WTC11 (cell line): ENCODE results near the gene LRCH2. TPM values are rescaled to one million over a fixed set of nuclear protein-coding genes. Genes with fewer than 3 reads are reported as not detected.

ENCODE experiments used
- ATAC-seq: fragments of 200-7000 bp; cut with Tn5 transposase; 2 replicates; pipeline ENCODE4 v1.10.0; 2021; ENCODE audit warnings: mild to moderate bottlenecking, moderate library complexity
- CTCF ChIA-PET: fragments of 300-600 bp; sonication (Branson Sonifier 250); formaldehyde crosslinking; loops from one replicate; lab custom pipeline; 2021; ENCODE audit warnings: antibody characterized with exemption; lab: Charles Lee
- POLR2A ChIA-PET: fragments of 350-600 bp; sonication (Branson Sonifier 250); formaldehyde crosslinking; loops from one replicate; lab custom pipeline; 2021; ENCODE audit warnings: antibody characterized with exemption; lab: Charles Lee
- DNase-seq: peaks from one replicate; pipeline ENCODE4 v3.0.0; 2021; ENCODE audit warnings: low spot score
- H3K27ac Mint-ChIP-seq: 2 replicates; pipeline ENCODE4 v1.8.0; 2021; ENCODE audit warnings: mixed read lengths
- H3K27me3 Mint-ChIP-seq: 2 replicates; pipeline ENCODE4 v1.8.0; 2021; ENCODE audit warnings: low read depth, mild to moderate bottlenecking, moderate library complexity, mixed read lengths
- H3K36me3 Mint-ChIP-seq: 2 replicates; pipeline ENCODE4 v1.8.0; 2021; ENCODE audit warnings: mixed read lengths
- H3K4me1 Mint-ChIP-seq: 2 replicates; pipeline ENCODE4 v1.8.0; 2022; ENCODE audit warnings: mixed read lengths
- H3K4me3 Mint-ChIP-seq: 2 replicates; pipeline ENCODE4 v1.8.0; 2021; ENCODE audit warnings: mild to moderate bottlenecking, moderate library complexity, mixed read lengths
- H3K9me3 Mint-ChIP-seq: 2 replicates; pipeline ENCODE4 v1.8.0; 2021; ENCODE audit warnings: mixed read lengths
- ELF4 ChIP-seq: sonication (generic); formaldehyde crosslinking; IDR thresholded peaks from 2 replicates; pipeline ENCODE4 v1.8.1; 2022; ENCODE audit warnings: low read depth, mild to moderate bottlenecking, moderate library complexity, missing genetic modification reagents
- FOXP1 ChIP-seq: sonication (generic); formaldehyde crosslinking; IDR thresholded peaks from 2 replicates; pipeline ENCODE4 v1.8.0; 2022; ENCODE audit warnings: missing genetic modification reagents, mild to moderate bottlenecking, moderate library complexity, borderline replicate concordance
- GABPB1 ChIP-seq: sonication (generic); formaldehyde crosslinking; IDR thresholded peaks from 2 replicates; pipeline ENCODE4 v1.8.1; 2023; ENCODE audit warnings: mild to moderate bottlenecking, missing genetic modification reagents
- NR1H2 ChIP-seq: sonication (generic); formaldehyde crosslinking; IDR thresholded peaks from 2 replicates; pipeline ENCODE4 v1.9.0; 2021; ENCODE audit warnings: mild to moderate bottlenecking, moderate library complexity, missing genetic modification reagents
- NR2C2 ChIP-seq: sonication (generic); formaldehyde crosslinking; IDR thresholded peaks from 2 replicates; pipeline ENCODE4 v1.8.0; 2022; ENCODE audit warnings: mild to moderate bottlenecking, missing genetic modification reagents
- RELA ChIP-seq: sonication (generic); formaldehyde crosslinking; IDR thresholded peaks from 2 replicates; pipeline ENCODE4 v1.8.1; 2022; ENCODE audit warnings: missing genetic modification reagents, mild to moderate bottlenecking, borderline replicate concordance
- TP53 ChIP-seq: sonication (generic); formaldehyde crosslinking; IDR thresholded peaks from 2 replicates; pipeline ENCODE4 v1.8.1; 2023; ENCODE audit warnings: mild to moderate bottlenecking, missing genetic modification reagents
- ZNF121 ChIP-seq: sonication (generic); formaldehyde crosslinking; IDR thresholded peaks from 2 replicates; pipeline ENCODE4 v1.8.0; 2023; ENCODE audit warnings: missing genetic modification reagents
- ZNF317 ChIP-seq: sonication (generic); formaldehyde crosslinking; IDR thresholded peaks from 2 replicates; pipeline ENCODE4 v1.8.1; 2023; ENCODE audit warnings: low read depth, mild to moderate bottlenecking, moderate library complexity, missing genetic modification reagents, borderline replicate concordance
- ZNF671 ChIP-seq: fragments of 250-450 bp; sonication (Bioruptor Pico); IDR thresholded peaks from 2 replicates; pipeline ENCODE4 v1.8.0; 2021; ENCODE audit warnings: mild to moderate bottlenecking
- total RNA-seq: library from RNA; stranded (reverse); gene quantifications from 3 replicates; pipeline ENCODE4 v1.2.3, GENCODE V29; 2021
- TF ChIP-seq, protein P1 (sequence below): fragments of 250-450 bp; sonication (Bioruptor Pico); IDR thresholded peaks from 2 replicates; pipeline ENCODE4 v1.9.0; 2021; ENCODE audit warnings: moderate library complexity, mild to moderate bottlenecking, inconsistent platforms, borderline replicate concordance
- TF ChIP-seq, protein P2 (sequence below): sonication (generic); formaldehyde crosslinking; IDR thresholded peaks from 2 replicates; pipeline ENCODE4 v1.8.1; 2023; ENCODE audit warnings: mild to moderate bottlenecking, missing genetic modification reagents
- TF ChIP-seq, protein P3 (sequence below): fragments of 250-450 bp; sonication (Bioruptor Pico); IDR thresholded peaks from 2 replicates; pipeline ENCODE4 v1.8.0; 2021; ENCODE audit warnings: mild to moderate bottlenecking
- TF ChIP-seq, protein P4 (sequence below): sonication (generic); formaldehyde crosslinking; IDR thresholded peaks from 2 replicates; pipeline ENCODE4 v1.8.1; 2022; ENCODE audit warnings: low read depth, missing genetic modification reagents, borderline replicate concordance
- TF ChIP-seq, protein P5 (sequence below): fragments of 250-450 bp; sonication (Bioruptor Pico); IDR thresholded peaks from 2 replicates; pipeline ENCODE4 v1.9.0; 2021; ENCODE audit warnings: mild to moderate bottlenecking
- TF ChIP-seq, protein P6 (sequence below): sonication (generic); formaldehyde crosslinking; IDR thresholded peaks from 2 replicates; pipeline ENCODE4 v1.8.0; 2023; ENCODE audit warnings: missing genetic modification reagents

Gene LRCH2
- total RNA-seq, 1 experiment from 2014 or later = 3.8 TPM

DNA sequence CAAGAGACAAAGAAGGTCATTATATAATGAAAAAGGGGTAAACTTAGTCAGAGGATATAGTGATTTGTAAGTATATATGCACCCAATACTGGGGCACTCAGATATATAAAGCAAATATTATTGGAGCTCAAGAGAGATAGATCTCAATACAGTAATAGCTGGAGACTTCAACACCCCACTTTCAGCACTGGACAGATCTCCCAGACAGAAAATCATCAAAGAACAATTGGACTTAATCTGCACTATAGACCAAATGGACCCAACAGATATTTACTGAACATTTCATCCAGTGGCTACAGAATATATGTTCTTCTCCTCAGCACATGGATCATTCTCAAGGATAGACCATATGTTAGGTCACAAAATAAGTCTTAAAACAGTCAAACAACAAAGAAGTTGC lies 91.8 kb downstream of the LRCH2 start (continued):
- TF ChIP-seq, protein P1, sequence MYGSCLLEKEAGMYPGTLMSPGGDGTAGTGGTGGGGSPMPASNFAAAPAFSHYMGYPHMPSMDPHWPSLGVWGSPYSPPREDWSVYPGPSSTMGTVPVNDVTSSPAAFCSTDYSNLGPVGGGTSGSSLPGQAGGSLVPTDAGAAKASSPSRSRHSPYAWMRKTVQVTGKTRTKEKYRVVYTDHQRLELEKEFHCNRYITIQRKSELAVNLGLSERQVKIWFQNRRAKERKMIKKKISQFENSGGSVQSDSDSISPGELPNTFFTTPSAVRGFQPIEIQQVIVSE = no peak

DNA sequence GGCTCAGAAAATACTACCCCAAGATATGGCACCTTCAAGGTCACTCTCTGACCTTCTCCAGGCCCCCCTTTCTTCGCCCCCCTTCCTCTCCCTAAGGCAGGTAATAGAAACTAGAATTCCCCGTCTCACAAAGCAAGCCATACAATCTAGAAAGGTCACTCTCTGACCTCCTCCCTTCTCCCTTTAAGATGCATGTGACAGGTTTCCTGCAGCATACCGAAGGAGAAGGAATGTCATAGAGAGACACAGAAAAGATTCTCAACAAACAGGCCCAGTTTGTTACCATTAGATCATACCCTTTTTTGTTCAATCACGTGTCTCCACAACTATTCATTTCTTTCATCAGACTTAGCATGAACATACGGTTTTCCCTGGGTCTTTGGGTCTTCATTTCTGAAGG lies 95.9 kb downstream of the LRCH2 start:
- peaks cover 18% of the 10 kb centered on the region for H3K9me3 Mint-ChIP-seq
- peak; percentile 50 for ATAC-seq
- TF ChIP-seq NR1H2 (CRISPR knock-in tag) (no peak), RELA (CRISPR knock-in tag) (no peak), ELF4 (no peak), TP53 (CRISPR knock-in tag) (no peak), FOXP1 (CRISPR knock-in tag) (no peak), NR2C2 (CRISPR knock-in tag) (no peak), ZNF671 (CRISPR knock-in tag) (no peak), ZNF317 (CRISPR knock-in tag) (no peak)
- TF ChIP-seq, protein P2, sequence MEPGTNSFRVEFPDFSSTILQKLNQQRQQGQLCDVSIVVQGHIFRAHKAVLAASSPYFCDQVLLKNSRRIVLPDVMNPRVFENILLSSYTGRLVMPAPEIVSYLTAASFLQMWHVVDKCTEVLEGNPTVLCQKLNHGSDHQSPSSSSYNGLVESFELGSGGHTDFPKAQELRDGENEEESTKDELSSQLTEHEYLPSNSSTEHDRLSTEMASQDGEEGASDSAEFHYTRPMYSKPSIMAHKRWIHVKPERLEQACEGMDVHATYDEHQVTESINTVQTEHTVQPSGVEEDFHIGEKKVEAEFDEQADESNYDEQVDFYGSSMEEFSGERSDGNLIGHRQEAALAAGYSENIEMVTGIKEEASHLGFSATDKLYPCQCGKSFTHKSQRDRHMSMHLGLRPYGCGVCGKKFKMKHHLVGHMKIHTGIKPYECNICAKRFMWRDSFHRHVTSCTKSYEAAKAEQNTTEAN (CRISPR knock-in tag) = no peak
- TF ChIP-seq, protein P3, sequence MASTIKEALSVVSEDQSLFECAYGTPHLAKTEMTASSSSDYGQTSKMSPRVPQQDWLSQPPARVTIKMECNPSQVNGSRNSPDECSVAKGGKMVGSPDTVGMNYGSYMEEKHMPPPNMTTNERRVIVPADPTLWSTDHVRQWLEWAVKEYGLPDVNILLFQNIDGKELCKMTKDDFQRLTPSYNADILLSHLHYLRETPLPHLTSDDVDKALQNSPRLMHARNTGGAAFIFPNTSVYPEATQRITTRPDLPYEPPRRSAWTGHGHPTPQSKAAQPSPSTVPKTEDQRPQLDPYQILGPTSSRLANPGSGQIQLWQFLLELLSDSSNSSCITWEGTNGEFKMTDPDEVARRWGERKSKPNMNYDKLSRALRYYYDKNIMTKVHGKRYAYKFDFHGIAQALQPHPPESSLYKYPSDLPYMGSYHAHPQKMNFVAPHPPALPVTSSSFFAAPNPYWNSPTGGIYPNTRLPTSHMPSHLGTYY (CRISPR knock-in tag) = no peak
- TF ChIP-seq, protein P4, sequence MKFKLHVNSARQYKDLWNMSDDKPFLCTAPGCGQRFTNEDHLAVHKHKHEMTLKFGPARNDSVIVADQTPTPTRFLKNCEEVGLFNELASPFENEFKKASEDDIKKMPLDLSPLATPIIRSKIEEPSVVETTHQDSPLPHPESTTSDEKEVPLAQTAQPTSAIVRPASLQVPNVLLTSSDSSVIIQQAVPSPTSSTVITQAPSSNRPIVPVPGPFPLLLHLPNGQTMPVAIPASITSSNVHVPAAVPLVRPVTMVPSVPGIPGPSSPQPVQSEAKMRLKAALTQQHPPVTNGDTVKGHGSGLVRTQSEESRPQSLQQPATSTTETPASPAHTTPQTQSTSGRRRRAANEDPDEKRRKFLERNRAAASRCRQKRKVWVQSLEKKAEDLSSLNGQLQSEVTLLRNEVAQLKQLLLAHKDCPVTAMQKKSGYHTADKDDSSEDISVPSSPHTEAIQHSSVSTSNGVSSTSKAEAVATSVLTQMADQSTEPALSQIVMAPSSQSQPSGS = no peak
- TF ChIP-seq, protein P5, sequence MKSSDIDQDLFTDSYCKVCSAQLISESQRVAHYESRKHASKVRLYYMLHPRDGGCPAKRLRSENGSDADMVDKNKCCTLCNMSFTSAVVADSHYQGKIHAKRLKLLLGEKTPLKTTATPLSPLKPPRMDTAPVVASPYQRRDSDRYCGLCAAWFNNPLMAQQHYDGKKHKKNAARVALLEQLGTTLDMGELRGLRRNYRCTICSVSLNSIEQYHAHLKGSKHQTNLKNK = no peak
- TF ChIP-seq, protein P6, sequence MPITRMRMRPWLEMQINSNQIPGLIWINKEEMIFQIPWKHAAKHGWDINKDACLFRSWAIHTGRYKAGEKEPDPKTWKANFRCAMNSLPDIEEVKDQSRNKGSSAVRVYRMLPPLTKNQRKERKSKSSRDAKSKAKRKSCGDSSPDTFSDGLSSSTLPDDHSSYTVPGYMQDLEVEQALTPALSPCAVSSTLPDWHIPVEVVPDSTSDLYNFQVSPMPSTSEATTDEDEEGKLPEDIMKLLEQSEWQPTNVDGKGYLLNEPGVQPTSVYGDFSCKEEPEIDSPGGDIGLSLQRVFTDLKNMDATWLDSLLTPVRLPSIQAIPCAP = no peak
- TF ChIP-seq, all 79 proteins: peak for 0
- ChIA-PET POLR2A (no interaction called here), CTCF (no interaction called here)
- Mint-ChIP-seq H3K4me3 (no peak overlapping the region), H3K27me3 (no peaks in the 10 kb centered on the region), H3K27ac (no peak overlapping the region), H3K4me1 (peaks cover 6% of the 10 kb centered on the region), H3K36me3 (peaks cover 14% of the 10 kb centered on the region)
- DNase-seq = no peak

DNA sequence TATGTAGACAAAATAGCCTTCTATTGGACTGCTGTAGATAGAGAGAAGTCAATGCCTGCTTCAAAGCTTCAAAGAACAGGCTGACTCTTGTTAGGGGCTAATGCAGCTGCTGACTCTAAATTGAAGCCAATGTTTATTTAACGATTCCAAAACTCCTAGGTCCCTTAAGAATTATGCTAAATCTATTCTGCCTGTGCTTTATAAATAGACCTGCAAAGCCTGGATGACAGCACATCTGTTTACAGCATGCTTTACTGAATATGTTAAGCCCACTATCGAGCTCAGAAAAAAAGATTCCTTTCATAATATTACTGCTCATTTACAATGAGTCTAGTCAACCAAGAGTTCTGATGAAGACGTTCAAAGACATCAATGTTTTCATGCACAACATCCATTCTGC lies 99.5 kb downstream of the LRCH2 start:
- no peak for DNase-seq
- Mint-ChIP-seq H3K4me3 (no peak overlapping the region), H3K36me3 (no peaks in the 10 kb centered on the region), H3K4me1 (peaks cover 6% of the 10 kb centered on the region), H3K27ac (no peak overlapping the region), H3K27me3 (no peaks in the 10 kb centered on the region), H3K9me3 (no peaks in the 10 kb centered on the region)
- ATAC-seq = no peak
- CTCF ChIA-PET = no interaction called here
- TF ChIP-seq GABPB1 = no peak
- POLR2A ChIA-PET = no interaction called here

DNA sequence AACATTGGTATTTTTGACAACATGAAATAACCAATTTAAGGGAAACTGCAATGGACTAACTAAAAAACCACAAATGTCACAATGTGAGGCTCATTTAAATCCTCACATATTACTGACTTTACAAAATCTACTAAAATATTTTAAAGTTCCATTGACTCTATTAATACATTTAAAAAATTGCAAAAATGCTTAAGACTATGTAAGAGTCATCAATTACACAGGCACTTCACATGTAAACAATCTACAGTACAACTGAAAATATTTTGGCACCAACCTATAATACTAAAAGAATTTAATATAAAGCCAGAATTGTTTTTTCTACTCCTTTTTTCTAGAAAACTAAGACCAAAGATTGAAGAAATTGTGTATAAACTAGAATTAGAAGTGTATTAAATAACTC lies 121.5 kb downstream of the LRCH2 start:
- ChIA-PET CTCF (no interaction called here), POLR2A (no interaction called here)
- TF ChIP-seq ZNF121 = no peak
- H3K27me3 Mint-ChIP-seq = no peaks in the 10 kb centered on the region
- peaks cover 3% of the 10 kb centered on the region; the same call in 1 of the 2 replicates for H3K4me1 Mint-ChIP-seq
- ATAC-seq = no peak
- H3K27ac Mint-ChIP-seq = no peak overlapping the region
- no peak for DNase-seq
- no peak overlapping the region for H3K4me3 Mint-ChIP-seq
- no peaks in the 10 kb centered on the region for H3K36me3 Mint-ChIP-seq
- no peaks in the 10 kb centered on the region for H3K9me3 Mint-ChIP-seq
